Measurements from ENCODE around the gene NAP1L5. TPM values are rescaled to one million over a fixed set of nuclear protein-coding genes. Genes with fewer than 3 reads are reported as not detected.

Gene NAP1L5
- total RNA-seq = 30.0 TPM

DNA sequence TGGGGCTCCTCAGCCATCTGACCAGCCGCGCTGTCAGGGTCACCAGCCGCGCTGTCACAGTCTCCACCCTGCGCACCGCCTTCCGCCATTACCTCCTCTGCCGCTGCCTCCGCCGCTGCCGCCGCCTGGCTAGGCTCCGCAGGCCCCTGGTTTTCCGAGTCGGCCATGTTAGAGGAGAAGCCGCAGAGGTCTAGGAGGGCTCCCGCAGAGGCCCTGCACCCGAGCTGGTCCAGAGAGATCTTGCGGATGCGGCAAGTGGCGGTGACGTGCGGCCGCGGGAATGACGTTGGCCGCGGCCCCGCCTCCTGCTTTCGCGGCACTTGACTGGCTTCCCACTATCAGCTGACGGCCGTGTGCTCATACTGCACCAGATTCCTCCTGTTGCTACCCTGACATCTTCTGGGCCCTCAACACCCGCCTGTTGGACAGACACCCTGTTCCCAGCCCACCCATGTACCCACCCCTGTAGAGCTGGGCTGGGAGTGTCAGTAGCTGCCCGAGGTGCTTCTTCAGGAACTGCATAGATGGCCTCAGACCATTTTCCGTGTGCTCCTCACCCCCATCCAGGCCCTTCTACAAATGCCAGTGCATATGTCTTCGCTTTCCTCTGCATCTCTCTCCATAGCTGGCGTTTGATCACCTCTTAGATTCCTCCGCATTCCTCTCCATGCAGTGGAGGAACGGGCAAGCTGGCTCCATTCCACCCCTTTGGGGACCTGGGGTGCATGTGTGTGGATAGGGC is at the start of gene NAP1L5:
Gene NAP1L5 (minus strand): TSS at position 242 of the 742 bp plus-strand sequence. CDS start 75 bp downstream, at position 167.

Small RNA genes within 50 kb of the gene (small RNA-seq; reads per million reads assigned to genes)
- gene RF02115 (ENCODE audit: low replicate concordance) = not detected
- 0.15 reads per million for gene RNU6-33P (ENCODE audit: low replicate concordance)

Other genes starting within 250 kb of the NAP1L5 start
- 1.6 TPM for gene HERC5, start 240.7 kb downstream of the NAP1L5 start, total RNA-seq
- 56.7 TPM for gene PYURF, start 174.1 kb downstream of the NAP1L5 start, total RNA-seq
- gene HERC3, start 105.3 kb downstream of the NAP1L5 start, total RNA-seq = 91.4 TPM